PC-9 (cell line): Measurements from ENCODE around the gene HBG2.

Source experiments
- CTCF ChIP-seq: fragments of 200-600 bp; sonication (generic); conservative IDR thresholded peaks from 2 replicates; pipeline ENCODE4 v1.6.1; 2017; ENCODE audit warnings: mixed run types, antibody characterized with exemption, mild to moderate bottlenecking, moderate library complexity
- EZH2 ChIP-seq: fragments of 200-600 bp; sonication (generic); IDR thresholded peaks from 2 replicates; pipeline ENCODE4 v1.8.0; 2017; ENCODE audit warnings: antibody characterized with exemption, low read depth

GRCh38 chr11:5267033-5267563, 12.5 kb upstream of the HBG2 start:
- no peak for TF ChIP-seq CTCF
- TF ChIP-seq EZH2 = no peak
